Left lung (tissue), 10 donors: ENCODE data around the gene KCNQ1OT1. TPM values are rescaled to one million over a fixed set of nuclear protein-coding genes. Genes with fewer than 3 reads are reported as not detected.

Source experiments
- ATAC-seq: fragments of 200-7000 bp; cut with Tn5 transposase; one replicate; pipeline ENCODE4 v1.9.1; 2020; ENCODE audit warnings: moderate library complexity
- DNase-seq, 4 donors: peaks; one replicate each; pipeline ENCODE4 v3.0.0-alpha.2; 2013 to 2020
- H3K27ac ChIP-seq, 2 donors: fragments of 200-600 bp; sonication (generic) in 1 of 2; one replicate each; pipeline versions ENCODE4 v1.5.0 to v1.8.0; 2020 to 2021
- H3K27me3 ChIP-seq, 2 donors: fragments of 200-600 bp; sonication (generic) in 1 of 2; one replicate each; pipeline versions ENCODE4 v1.5.0 to v1.8.0; 2020 to 2021
- H3K36me3 ChIP-seq, 2 donors: fragments of 200-600 bp; sonication (generic) in 1 of 2; one replicate each; pipeline versions ENCODE4 v1.5.0 to v1.8.0; 2020 to 2021
- H3K4me1 ChIP-seq, 2 donors: fragments of 200-600 bp; one replicate each; pipeline ENCODE4 v1.8.0; 2021
- H3K4me3 ChIP-seq, 2 donors: fragments of 200-600 bp; sonication (generic) in 1 of 2; one replicate each; pipeline versions ENCODE4 v1.5.0 to v1.8.0; 2020 to 2021; ENCODE audit warnings: mild to moderate bottlenecking in 1 of 2
- H3K9me3 ChIP-seq, 2 donors: fragments of 200-600 bp; sonication (generic) in 1 of 2; one replicate each; pipeline versions ENCODE4 v1.5.0 to v1.8.0; 2020 to 2021
- CTCF ChIP-seq, 2 donors: fragments of 200-600 bp; sonication (generic) in 1 of 2; IDR thresholded peaks; one replicate each; pipeline versions ENCODE4 v1.5.0 to v1.8.0; 2021; ENCODE audit warnings: antibody characterized with exemption in 2 of 2
- intact Hi-C, 2 donors: fragments of 100-400 bp; cut with DNase I; formaldehyde crosslinking; loops; one replicate each; pipeline versions ENCODE4 v1.11.2 to v1.14.2; 2022
- polyA plus RNA-seq, 6 donors: library from polyadenylated mRNA; unstranded; fragments of 120-200 nt; gene quantifications; one replicate each; pipeline ENCODE4 v1.2.1, GENCODE V29; 2013; ENCODE audit not compliant: insufficient read length in 6 of 6
- total RNA-seq, 2 donors: library from RNA; stranded (reverse); fragmentation: NEBNext Ultra II Directional; extraction: Animal tissue kit (Norgen Biotek cat#: 25700); gene quantifications; one replicate each; pipeline ENCODE4 v1.2.1, GENCODE V29; 2021
- donor health status: DM: no; HTN: yes; CAD: no.
- donor health status: DM: no; HTN: no; CAD: no.

KCNQ1OT1 gene
- total and polyA plus RNA-seq, 8 donors, result 1.9 to 2.9 (median 2.7) TPM

- DNase-seq (peak in 1 of 4 donors; percentile 15), ATAC-seq (no peak)
- no peak for TF ChIP-seq CTCF (IDR thresholded peaks at IDR 0.05)
- H3K4me3 ChIP-seq, result no peak overlapping the region
- intact Hi-C loops, result no loop called here
- H3K27ac ChIP-seq, result no peak overlapping the region
- H3K4me1 ChIP-seq, result peaks cover 12 to 27% of the 10 kb centered on the region in 2 donors
- peaks cover 0 to 5% of the 10 kb centered on the region in 2 donors for H3K36me3 ChIP-seq
- no peaks in the 10 kb centered on the region for H3K27me3 ChIP-seq
- no peaks in the 10 kb centered on the region for H3K9me3 ChIP-seq
Observed at GRCh38 chr11:2689651-2690575, 9.9 kb downstream of the KCNQ1OT1 start.

DNA sequence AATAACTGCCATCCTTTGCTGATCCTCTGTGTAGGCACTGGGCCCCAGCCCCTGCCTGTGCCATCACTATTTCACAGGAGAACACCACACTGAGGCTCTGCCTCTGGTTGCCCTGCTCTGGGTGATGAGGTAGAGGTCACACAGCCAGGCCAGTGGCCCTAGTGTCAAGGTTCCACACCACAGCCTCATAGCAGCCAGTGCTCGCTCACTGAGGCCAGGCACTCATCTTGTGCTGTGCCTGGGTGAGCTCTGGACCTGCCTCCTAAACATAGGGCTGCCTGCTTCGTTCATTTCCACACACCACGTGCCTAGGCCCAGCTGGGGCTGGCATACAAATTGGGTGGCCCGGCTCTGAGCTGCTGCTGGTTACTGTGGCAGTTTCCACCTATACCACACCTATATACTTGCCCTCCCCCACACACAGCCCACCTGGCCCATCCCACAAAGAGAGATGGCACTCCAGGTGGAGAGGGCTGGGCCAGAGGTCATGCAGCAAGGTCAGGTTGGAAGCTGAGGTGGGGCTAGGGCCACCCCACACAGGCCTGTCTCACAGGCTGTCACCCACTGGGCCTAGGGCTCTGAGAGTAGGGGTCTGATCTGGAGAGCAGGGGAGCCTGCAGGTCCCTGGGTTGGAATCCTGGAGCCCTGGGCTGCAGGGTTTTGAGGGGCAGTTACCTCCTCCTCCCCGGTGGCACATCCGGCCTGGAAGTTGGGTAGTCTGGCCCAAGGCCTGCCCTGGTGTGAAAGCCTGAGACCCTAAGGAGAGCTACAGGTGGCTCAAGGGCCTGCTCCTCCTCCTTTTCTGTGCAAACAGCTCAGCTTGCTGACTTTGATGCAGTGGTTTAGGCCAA is 11.2 kb downstream of the KCNQ1OT1 start:
- Histone ChIP-seq H3K36me3 (no peaks in the 10 kb centered on the region), H3K27ac (no peak overlapping the region), H3K27me3 (no peaks in the 10 kb centered on the region), H3K9me3 (no peaks in the 10 kb centered on the region), H3K4me3 (no peak overlapping the region), H3K4me1 (peaks cover 12 to 27% of the 10 kb centered on the region in 2 donors)
- TF ChIP-seq CTCF (IDR thresholded peaks at IDR 0.05), result no peak
- ATAC-seq (no peak), DNase-seq (peak in 2 of 4 donors; percentile 23 to 39)
- intact Hi-C loops, result no loop called here

- no peaks in the 10 kb centered on the region for H3K36me3 ChIP-seq
- intact Hi-C loops, result no loop called here
Observed at GRCh38 chr11:2687782-2688191, 12.0 kb downstream of the KCNQ1OT1 start.

DNA sequence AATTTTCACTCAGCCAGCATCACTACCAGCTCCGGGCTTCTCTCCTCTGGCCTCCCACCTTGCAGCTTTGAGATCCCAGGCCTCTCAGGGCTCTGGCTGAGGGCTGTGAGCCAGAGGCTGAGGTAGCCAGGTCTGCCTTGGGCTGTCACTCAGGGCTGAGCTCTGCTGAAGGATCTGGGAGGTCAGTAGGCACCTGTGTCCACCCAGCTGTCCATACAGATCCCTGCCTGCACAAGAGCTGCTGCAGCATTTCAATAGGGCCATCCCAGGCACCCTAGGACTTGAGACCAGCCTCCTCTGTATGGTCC is 12.6 kb downstream of the KCNQ1OT1 start:
- ATAC-seq, result no peak
- intact Hi-C loops, result no loop called here
- no peaks in the 10 kb centered on the region for H3K36me3 ChIP-seq

More at GRCh38 chr11:2687782-2688191, 12.0 kb downstream of the KCNQ1OT1 start:
- Histone ChIP-seq H3K4me3 (no peak overlapping the region), H3K27me3 (no peaks in the 10 kb centered on the region), H3K27ac (no peak overlapping the region), H3K4me1 (peaks cover 11 to 26% of the 10 kb centered on the region in 2 donors), H3K9me3 (no peaks in the 10 kb centered on the region)
- peak in 2 of 4 donors; percentile 29 to 38 for DNase-seq
- ATAC-seq, result no peak
- TF ChIP-seq CTCF (IDR thresholded peaks at IDR 0.05), result no peak

More for the DNA sequence above, 12.6 kb downstream of the KCNQ1OT1 start:
- TF ChIP-seq CTCF (IDR thresholded peaks at IDR 0.05), result no peak
- H3K4me3 ChIP-seq, result no peak overlapping the region
- peaks cover 5 to 20% of the 10 kb centered on the region in 2 donors for H3K4me1 ChIP-seq
- no peaks in the 10 kb centered on the region for H3K27me3 ChIP-seq
- H3K9me3 ChIP-seq, result no peaks in the 10 kb centered on the region
- no peak for DNase-seq
- no peak overlapping the region for H3K27ac ChIP-seq
